GM23338 (cell line): ENCODE measurements around the gene B3GALT5.

ENCODE experiments used
- CTCF ChIP-seq, 2 experiments: fragments of 200-600 bp in 1 of 2; sonication (generic) in 1 of 2; conservative IDR thresholded peaks; 2 replicates each; pipeline versions ENCODE4 v1.5.1 to v1.6.1; 2016 to 2017; ENCODE audit warnings: antibody characterized with exemption in 2 of 2, low read depth in 2 of 2, mild to moderate bottlenecking in 2 of 2, moderate library complexity in 1 of 2
- EZH2 ChIP-seq: fragments of 200-600 bp; sonication (generic); IDR thresholded peaks from one replicate; pipeline ENCODE4 v1.8.0; 2017; ENCODE audit warnings: antibody characterized with exemption, mild to moderate bottlenecking, low read depth; ENCODE audit not compliant: unreplicated experiment
- EZH2phosphoT487 ChIP-seq: fragments of 200-600 bp; sonication (generic); IDR thresholded peaks from one replicate; pipeline ENCODE4 v1.8.1; 2018; ENCODE audit warnings: antibody characterized with exemption; ENCODE audit not compliant: unreplicated experiment
- JUNB ChIP-seq: IDR thresholded peaks from one replicate; pipeline ENCODE4 v1.6.1; 2016; ENCODE audit warnings: antibody characterized with exemption; ENCODE audit not compliant: unreplicated experiment
- POLR2AphosphoS5 ChIP-seq: IDR thresholded peaks from 2 replicates; pipeline ENCODE4 v1.6.1; 2016; ENCODE audit warnings: antibody characterized with exemption, low read depth
- STAT1 ChIP-seq: IDR thresholded peaks from one replicate; pipeline ENCODE4 v1.6.1; 2016; ENCODE audit warnings: antibody characterized with exemption; ENCODE audit not compliant: unreplicated experiment
- TF ChIP-seq, protein P1 (sequence below): IDR thresholded peaks from one replicate; pipeline ENCODE4 v1.6.1; 2018; ENCODE audit warnings: antibody characterized with exemption; ENCODE audit not compliant: unreplicated experiment
- TF ChIP-seq, protein P2 (sequence below): fragments of 250-450 bp; sonication (Bioruptor Pico); IDR thresholded peaks from 2 replicates; pipeline ENCODE4 v1.5.0; 2020; ENCODE audit warnings: mild to moderate bottlenecking, moderate library complexity

DNA sequence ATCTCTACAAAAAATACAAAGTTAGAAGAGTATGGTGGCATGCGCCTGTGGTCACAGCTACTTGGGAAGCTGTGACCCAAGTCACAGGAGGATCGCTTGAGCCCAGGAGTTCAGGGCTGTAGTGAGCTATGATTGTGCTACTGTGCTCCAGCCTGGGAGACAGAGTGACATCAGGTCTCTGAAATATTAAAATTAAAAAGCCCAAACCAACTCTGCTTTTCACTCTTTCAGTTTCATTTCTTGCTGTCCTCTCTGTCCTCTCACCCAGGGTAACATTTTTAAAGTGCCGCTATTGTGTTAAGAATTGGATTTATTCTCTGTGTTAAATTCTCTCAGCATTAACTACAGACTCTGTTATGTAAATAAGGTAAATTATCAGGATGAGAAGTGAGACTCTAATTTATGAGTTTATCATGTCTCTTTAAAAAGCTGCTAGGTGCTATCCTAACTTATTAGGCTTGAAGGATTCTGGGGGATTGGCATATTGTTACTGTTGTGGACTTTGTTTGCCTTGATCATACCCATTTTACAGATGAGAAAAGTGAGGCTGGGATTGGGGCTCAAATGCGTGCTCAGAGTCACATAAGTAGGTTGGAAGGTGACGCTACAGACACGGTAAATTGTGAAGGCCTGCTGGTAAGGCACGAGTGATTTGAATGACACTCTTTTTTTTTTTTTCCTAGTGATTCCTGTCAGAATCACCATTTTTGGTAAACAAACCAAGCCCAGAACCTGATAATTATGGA, 46.5 kb downstream of the B3GALT5 start:
- TF ChIP-seq CTCF (conservative IDR thresholded peaks at IDR 0.05; ENCODE audit: low read depth in 2 of 2) (no peak), EZH2 (no peak), STAT1 (no peak), EZH2phosphoT487 (no peak), JUNB (no peak), POLR2AphosphoS5 (no peak)
- TF ChIP-seq, protein P1, sequence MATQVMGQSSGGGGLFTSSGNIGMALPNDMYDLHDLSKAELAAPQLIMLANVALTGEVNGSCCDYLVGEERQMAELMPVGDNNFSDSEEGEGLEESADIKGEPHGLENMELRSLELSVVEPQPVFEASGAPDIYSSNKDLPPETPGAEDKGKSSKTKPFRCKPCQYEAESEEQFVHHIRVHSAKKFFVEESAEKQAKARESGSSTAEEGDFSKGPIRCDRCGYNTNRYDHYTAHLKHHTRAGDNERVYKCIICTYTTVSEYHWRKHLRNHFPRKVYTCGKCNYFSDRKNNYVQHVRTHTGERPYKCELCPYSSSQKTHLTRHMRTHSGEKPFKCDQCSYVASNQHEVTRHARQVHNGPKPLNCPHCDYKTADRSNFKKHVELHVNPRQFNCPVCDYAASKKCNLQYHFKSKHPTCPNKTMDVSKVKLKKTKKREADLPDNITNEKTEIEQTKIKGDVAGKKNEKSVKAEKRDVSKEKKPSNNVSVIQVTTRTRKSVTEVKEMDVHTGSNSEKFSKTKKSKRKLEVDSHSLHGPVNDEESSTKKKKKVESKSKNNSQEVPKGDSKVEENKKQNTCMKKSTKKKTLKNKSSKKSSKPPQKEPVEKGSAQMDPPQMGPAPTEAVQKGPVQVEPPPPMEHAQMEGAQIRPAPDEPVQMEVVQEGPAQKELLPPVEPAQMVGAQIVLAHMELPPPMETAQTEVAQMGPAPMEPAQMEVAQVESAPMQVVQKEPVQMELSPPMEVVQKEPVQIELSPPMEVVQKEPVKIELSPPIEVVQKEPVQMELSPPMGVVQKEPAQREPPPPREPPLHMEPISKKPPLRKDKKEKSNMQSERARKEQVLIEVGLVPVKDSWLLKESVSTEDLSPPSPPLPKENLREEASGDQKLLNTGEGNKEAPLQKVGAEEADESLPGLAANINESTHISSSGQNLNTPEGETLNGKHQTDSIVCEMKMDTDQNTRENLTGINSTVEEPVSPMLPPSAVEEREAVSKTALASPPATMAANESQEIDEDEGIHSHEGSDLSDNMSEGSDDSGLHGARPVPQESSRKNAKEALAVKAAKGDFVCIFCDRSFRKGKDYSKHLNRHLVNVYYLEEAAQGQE = no peak
- TF ChIP-seq, protein P2, sequence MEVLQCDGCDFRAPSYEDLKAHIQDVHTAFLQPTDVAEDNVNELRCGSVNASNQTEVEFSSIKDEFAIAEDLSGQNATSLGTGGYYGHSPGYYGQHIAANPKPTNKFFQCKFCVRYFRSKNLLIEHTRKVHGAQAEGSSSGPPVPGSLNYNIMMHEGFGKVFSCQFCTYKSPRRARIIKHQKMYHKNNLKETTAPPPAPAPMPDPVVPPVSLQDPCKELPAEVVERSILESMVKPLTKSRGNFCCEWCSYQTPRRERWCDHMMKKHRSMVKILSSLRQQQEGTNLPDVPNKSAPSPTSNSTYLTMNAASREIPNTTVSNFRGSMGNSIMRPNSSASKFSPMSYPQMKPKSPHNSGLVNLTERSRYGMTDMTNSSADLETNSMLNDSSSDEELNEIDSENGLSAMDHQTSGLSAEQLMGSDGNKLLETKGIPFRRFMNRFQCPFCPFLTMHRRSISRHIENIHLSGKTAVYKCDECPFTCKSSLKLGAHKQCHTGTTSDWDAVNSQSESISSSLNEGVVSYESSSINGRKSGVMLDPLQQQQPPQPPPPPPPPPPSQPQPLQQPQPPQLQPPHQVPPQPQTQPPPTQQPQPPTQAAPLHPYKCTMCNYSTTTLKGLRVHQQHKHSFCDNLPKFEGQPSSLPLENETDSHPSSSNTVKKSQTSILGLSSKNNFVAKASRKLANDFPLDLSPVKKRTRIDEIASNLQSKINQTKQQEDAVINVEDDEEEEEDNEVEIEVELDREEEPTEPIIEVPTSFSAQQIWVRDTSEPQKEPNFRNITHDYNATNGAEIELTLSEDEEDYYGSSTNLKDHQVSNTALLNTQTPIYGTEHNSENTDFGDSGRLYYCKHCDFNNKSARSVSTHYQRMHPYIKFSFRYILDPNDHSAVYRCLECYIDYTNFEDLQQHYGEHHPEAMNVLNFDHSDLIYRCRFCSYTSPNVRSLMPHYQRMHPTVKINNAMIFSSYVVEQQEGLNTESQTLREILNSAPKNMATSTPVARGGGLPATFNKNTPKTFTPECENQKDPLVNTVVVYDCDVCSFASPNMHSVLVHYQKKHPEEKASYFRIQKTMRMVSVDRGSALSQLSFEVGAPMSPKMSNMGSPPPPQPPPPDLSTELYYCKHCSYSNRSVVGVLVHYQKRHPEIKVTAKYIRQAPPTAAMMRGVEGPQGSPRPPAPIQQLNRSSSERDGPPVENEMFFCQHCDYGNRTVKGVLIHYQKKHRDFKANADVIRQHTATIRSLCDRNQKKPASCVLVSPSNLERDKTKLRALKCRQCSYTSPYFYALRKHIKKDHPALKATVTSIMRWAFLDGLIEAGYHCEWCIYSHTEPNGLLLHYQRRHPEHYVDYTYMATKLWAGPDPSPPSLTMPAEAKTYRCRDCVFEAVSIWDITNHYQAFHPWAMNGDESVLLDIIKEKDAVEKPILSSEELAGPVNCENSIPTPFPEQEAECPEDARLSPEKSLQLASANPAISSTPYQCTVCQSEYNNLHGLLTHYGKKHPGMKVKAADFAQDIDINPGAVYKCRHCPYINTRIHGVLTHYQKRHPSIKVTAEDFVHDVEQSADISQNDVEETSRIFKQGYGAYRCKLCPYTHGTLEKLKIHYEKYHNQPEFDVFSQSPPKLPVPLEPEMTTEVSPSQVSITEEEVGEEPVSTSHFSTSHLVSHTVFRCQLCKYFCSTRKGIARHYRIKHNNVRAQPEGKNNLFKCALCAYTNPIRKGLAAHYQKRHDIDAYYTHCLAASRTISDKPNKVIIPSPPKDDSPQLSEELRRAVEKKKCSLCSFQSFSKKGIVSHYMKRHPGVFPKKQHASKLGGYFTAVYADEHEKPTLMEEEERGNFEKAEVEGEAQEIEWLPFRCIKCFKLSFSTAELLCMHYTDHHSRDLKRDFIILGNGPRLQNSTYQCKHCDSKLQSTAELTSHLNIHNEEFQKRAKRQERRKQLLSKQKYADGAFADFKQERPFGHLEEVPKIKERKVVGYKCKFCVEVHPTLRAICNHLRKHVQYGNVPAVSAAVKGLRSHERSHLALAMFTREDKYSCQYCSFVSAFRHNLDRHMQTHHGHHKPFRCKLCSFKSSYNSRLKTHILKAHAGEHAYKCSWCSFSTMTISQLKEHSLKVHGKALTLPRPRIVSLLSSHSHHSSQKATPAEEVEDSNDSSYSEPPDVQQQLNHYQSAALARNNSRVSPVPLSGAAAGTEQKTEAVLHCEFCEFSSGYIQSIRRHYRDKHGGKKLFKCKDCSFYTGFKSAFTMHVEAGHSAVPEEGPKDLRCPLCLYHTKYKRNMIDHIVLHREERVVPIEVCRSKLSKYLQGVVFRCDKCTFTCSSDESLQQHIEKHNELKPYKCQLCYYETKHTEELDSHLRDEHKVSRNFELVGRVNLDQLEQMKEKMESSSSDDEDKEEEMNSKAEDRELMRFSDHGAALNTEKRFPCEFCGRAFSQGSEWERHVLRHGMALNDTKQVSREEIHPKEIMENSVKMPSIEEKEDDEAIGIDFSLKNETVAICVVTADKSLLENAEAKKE (CRISPR knock-in tag) = no peak
